ENCODE data around the gene ENOX1.

DNA sequence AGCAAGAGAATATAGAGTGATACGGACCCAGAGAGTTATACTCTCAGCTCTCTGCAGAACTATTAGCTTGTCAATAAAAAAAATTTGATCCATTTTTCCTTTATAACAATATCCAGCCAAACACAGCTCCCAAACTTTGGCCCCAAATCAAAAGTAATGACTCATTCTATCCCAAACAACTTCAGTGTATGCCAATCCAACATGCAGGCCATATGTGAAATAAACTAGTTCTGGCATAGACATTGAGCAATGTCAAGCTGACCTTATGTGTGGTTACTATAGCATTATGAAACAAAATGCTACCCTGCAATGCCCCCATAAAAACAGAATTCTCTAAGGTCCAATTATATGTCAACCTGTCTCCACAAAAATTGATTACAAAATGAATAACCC, 553.9 kb downstream of the ENOX1 start:
- TF ChIP-seq CTCF (IDR thresholded peaks at IDR 0.05), result no peak
- no peak for TF ChIP-seq EZH2 (IDR thresholded peaks at IDR 0.05)
- TF ChIP-seq EZH2phosphoT487 (IDR thresholded peaks at IDR 0.05), result no peak
